Neutrophil (primary cell): ENCODE measurements around the gene NOP16.

Experiments
- H3K27ac ChIP-seq: fragments of 200-600 bp; sonication (generic); 2 replicates; pipeline ENCODE4 v1.5.1; 2016; ENCODE audit warnings: mild to moderate bottlenecking, moderate library complexity
- H3K27me3 ChIP-seq: fragments of 200-600 bp; sonication (generic); 2 replicates; pipeline ENCODE4 v1.6.0; 2016; ENCODE audit warnings: mild to moderate bottlenecking
- H3K36me3 ChIP-seq: fragments of 200-600 bp; sonication (generic); 2 replicates; pipeline ENCODE4 v1.5.1; 2017
- H3K4me1 ChIP-seq, 2 experiments: fragments of 200-600 bp in 1 of 2; sonication (generic) in 1 of 2; 1 replicate in 1 of 2; 2 replicates in 1 of 2; pipeline versions ENCODE4 v1.5.1 to v1.6.1; 2013 to 2016; ENCODE audit warnings: low read depth in 1 of 2, low read length in 1 of 2, mild to moderate bottlenecking in 1 of 2, moderate library complexity in 1 of 2; ENCODE audit not compliant: control insufficient read depth in 1 of 2, insufficient read depth in 1 of 2
- H3K4me3 ChIP-seq, 2 experiments: fragments of 200-600 bp in 1 of 2; sonication (generic) in 1 of 2; 1 replicate in 1 of 2; 2 replicates in 1 of 2; pipeline ENCODE4 v1.5.1; 2013 to 2016; ENCODE audit warnings: low read depth in 1 of 2, low read length in 1 of 2, mild to moderate bottlenecking in 1 of 2, moderate library complexity in 1 of 2
- H3K9me3 ChIP-seq: fragments of 200-600 bp; sonication (generic); 2 replicates; pipeline ENCODE4 v1.5.1; 2016
- TF ChIP-seq, protein P1 (sequence below): fragments of 200-600 bp; sonication (generic); IDR thresholded peaks from 2 replicates; pipeline ENCODE4 v1.5.1; 2016; ENCODE audit warnings: antibody characterized with exemption

NOP16 gene

DNA sequence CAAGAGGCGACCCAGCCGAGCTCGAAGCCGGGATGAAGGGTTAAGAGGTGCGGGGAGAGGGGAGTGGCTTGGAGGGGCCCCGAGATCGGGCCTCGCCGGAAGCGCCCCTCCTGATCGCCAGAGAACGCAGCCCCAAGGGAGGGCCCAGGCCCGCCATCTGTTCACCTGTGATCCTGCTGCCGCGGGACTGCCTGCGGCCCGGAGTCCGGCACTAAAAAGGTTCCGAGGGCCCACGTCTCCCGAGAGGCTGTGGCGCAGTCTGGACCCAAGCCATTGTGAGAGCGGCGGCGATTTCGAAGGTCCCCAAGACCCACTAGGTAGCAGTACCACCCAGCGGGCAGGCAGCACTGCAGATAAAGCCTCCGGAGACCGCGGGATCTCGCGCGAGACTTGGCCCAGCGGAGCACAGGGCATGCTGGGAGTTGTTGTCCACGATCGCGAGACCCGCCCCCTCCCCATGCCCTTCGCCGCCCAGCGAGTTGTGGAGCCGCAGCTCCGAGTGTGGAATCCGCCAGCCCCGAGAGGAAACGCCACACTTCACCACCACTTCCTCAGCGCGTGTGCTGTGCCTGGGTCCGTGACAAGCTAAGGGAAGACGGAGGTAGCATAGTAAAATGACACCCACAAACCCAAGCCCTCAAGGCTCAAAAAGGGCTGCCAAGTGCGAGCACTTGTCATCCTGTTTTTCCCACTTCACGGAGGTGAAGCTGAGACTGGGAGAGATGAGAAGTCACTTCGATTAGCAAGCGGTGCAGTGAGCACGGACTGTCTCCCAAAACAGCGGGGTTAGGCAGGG is 26.8 kb downstream of the NOP16 start, which contains the start of gene KIAA1191:
Gene KIAA1191 (minus strand): TSS at position 328 of the 796 bp plus-strand sequence. CDS start 2,256 bp downstream, outside the sequence.
- Histone ChIP-seq H3K4me3 (peak within 1 kb of the TSS; percentile 66 to 97), H3K9me3 (no peaks in the 10 kb centered on the region), H3K36me3 (peaks cover 13% of the 10 kb centered on the region), H3K27me3 (peaks cover 42% of the 10 kb centered on the region), H3K27ac (peak within 1 kb of the TSS; percentile 66), H3K4me1 (peaks cover 28% of the 10 kb centered on the region in 2 experiments)
- TF ChIP-seq, protein P1, sequence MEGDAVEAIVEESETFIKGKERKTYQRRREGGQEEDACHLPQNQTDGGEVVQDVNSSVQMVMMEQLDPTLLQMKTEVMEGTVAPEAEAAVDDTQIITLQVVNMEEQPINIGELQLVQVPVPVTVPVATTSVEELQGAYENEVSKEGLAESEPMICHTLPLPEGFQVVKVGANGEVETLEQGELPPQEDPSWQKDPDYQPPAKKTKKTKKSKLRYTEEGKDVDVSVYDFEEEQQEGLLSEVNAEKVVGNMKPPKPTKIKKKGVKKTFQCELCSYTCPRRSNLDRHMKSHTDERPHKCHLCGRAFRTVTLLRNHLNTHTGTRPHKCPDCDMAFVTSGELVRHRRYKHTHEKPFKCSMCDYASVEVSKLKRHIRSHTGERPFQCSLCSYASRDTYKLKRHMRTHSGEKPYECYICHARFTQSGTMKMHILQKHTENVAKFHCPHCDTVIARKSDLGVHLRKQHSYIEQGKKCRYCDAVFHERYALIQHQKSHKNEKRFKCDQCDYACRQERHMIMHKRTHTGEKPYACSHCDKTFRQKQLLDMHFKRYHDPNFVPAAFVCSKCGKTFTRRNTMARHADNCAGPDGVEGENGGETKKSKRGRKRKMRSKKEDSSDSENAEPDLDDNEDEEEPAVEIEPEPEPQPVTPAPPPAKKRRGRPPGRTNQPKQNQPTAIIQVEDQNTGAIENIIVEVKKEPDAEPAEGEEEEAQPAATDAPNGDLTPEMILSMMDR, result no peak

- H3K27ac ChIP-seq, result peak overlapping the region; percentile 66
- H3K36me3 ChIP-seq, result peaks cover 18% of the 10 kb centered on the region
- TF ChIP-seq, protein P1, result no peak
- peaks cover 25 to 28% of the 10 kb centered on the region in 2 experiments for H3K4me1 ChIP-seq
- H3K27me3 ChIP-seq, result peaks cover 36% of the 10 kb centered on the region
- no peaks in the 10 kb centered on the region for H3K9me3 ChIP-seq
- H3K4me3 ChIP-seq, result peak overlapping the region; percentile 66 to 97
Observed at GRCh38 chr5:176360894-176361436, 27.4 kb downstream of the NOP16 start.

GRCh38 chr5:176359658-176360057 is 28.7 kb downstream of the NOP16 start:
- peaks cover 24% of the 10 kb centered on the region for H3K36me3 ChIP-seq
- H3K27me3 ChIP-seq, result peaks cover 23% of the 10 kb centered on the region
- H3K27ac ChIP-seq, result no peak overlapping the region
- no peaks in the 10 kb centered on the region for H3K9me3 ChIP-seq
- TF ChIP-seq, protein P1, result no peak
- H3K4me3 ChIP-seq, result no peak overlapping the region
- H3K4me1 ChIP-seq, result peaks cover 13 to 16% of the 10 kb centered on the region in 2 experiments

GRCh38 chr5:176356179-176356566 is 32.2 kb downstream of the NOP16 start:
- Histone ChIP-seq H3K27me3 (no peaks in the 10 kb centered on the region), H3K9me3 (no peaks in the 10 kb centered on the region), H3K4me1 (peaks cover 6 to 7% of the 10 kb centered on the region in 2 experiments), H3K27ac (no peak overlapping the region), H3K36me3 (peaks cover 58% of the 10 kb centered on the region), H3K4me3 (no peak overlapping the region)
- TF ChIP-seq, protein P1, result no peak

- no peak overlapping the region for H3K4me3 ChIP-seq
- TF ChIP-seq, protein P1, result no peak
- no peaks in the 10 kb centered on the region for H3K9me3 ChIP-seq
- H3K4me1 ChIP-seq, result peaks cover under 1 to 2% of the 10 kb centered on the region in 2 experiments
- H3K27me3 ChIP-seq, result no peaks in the 10 kb centered on the region
- H3K27ac ChIP-seq, result no peak overlapping the region
- H3K36me3 ChIP-seq, result peaks cover 64% of the 10 kb centered on the region
Observed at GRCh38 chr5:176355400-176356178, 32.8 kb downstream of the NOP16 start.
